Stimulated activated CD4-positive, alpha-beta T cell treated with anti-CD3 and anti-CD28 coated beads, Interleukin-1b, Interleukin-23, amount 100 ng/mL, for 4 hours (primary cell): ENCODE measurements around the gene OR6B3.
A peak's percentile ranks its signal among the peaks of the same experiment; 100 is the strongest.
"Not testable (repeated sequence)": the region's sequence is repeated elsewhere in the genome, so short reads cannot be mapped to it uniquely, and the experiment has no call there.

ENCODE experiments used
- DNase-seq, 2 donors: peaks; one replicate each; pipeline ENCODE4 v3.0.0-alpha.2; 2020; ENCODE audit warnings: low read depth in 2 of 2

The OR6B3 gene

DNA sequence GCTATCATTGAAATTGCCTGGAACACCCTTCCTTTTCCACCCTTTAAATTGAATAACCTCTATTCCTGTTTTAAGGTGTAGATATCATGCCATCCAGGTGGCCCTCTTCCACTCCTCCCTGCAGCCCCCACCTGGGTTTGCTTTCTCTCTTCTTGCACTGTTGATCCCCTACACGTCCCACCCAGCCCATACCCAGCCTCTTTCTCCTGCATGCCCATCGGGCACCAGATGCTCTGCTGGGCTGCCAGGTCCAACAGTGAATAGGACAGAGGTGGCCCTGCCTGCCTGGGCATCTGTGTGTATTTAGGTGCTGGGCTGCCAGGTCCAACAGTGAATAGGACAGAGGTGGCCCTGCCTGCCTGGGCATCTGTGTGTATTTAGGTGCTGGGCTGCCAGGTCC lies 9.2 kb downstream of the OR6B3 start:
- not testable (repeated sequence) for DNase-seq

DNA sequence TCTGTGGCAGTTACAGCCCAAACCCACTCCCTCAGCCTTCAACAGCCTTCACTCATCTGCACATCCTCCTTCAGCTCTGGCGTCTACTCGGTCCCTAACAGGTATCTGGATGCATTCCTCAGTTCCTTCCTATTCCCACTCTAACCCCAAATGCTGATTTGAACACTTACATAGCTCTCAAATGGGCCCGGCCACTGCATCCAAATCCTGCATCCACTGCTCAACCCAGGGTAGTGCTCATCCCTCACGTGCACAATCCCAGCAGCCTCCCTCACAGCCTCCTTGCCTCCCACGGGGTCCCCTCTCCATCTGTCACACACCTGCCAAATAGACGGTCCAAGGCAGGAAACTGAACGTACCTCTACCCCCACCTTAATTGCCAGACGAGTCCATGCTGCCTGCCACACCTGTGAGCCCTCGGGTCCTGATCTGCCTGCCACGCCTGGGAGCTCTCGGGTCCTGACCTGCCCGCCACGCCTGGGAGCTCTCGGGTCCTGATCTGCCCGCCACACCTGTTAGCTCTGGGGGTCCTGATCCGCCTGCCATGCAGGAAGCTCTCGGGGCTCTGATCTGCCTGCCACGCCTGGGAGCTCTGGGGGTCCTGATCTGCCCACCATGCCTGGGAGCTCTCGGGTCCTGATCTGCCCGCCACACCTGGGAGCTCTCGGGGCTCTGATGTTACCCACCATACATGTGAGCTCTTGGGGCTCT lies 9.9 kb downstream of the OR6B3 start:
- DNase-seq = no peak

DNA sequence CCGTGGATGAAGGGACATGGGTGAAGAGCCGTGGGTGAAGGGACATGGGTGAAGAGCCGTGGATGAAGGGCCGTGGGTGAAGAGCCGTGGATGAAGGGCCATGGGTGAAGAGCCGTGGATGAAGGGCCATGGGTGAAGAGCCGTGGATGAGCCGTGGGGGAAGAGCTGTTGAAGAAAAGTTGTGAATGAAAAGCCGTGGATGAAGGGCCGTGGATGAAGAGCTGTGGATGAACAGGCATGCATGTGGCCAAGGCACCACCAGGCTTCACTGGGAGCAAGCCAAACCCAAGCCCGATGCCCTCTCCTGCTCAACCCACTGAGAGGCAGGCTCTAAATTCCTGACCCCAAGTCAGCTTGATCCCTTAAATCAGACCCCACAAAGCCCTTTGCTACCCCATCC lies 10.6 kb downstream of the OR6B3 start:
- no peak for DNase-seq

DNA sequence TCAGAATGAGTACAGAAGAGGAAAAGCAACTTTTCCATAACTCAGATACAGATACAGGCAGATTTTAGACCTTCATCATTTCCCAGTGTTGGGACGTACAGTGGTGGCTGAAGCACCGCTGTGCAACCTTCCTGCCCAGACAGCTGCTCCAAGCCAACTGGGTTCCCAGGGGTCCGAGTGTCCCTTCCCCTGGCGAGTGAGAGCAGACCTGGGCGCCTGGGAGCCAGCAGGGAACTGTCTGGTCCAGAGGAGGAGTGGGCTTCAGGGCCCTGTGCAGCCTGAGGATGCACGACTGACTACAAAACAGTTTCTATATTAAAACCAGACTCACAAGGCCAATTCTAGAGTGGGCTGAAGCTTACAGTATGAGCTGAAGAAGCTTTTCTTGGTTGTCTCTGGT lies 12.0 kb downstream of the OR6B3 start:
- DNase-seq = no peak

DNA sequence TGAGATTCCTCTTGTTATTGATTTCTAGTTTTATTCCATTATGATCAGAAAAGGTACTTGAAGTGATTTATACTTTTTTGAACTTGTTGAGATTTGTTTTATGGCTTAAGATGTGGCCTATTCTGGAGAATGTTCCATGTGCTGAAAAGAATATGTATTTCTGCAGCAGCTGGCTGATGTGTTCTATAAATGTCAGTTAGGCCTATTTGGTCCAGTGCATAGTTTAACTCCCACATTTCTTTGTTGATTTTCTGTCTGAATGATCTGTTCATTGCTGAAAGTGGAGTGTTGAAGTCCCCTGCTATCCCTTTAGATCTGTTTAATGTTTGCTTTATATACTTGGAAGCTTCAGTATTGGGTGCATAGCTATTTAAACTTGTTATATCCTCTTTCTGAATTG lies 16.0 kb downstream of the OR6B3 start:
- DNase-seq = no peak

DNA sequence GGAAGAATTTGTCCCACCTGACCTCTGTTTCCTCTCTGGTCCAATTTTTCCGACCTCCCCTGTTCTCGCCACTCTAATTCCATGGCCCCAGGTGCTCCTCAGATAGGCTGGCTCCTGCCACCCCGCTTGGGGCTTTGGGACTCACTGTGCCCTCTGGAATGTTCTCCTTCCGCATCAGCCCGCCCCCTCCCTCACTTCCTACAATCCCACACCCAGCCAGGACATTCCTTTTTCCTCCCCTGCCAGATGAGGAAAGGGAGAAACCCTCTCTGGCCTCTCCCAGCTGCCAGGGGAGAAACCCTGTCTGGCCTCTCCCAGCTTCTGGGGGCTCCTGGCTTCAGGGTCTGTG lies 20.0 kb downstream of the OR6B3 start:
- DNase-seq = no peak

DNA sequence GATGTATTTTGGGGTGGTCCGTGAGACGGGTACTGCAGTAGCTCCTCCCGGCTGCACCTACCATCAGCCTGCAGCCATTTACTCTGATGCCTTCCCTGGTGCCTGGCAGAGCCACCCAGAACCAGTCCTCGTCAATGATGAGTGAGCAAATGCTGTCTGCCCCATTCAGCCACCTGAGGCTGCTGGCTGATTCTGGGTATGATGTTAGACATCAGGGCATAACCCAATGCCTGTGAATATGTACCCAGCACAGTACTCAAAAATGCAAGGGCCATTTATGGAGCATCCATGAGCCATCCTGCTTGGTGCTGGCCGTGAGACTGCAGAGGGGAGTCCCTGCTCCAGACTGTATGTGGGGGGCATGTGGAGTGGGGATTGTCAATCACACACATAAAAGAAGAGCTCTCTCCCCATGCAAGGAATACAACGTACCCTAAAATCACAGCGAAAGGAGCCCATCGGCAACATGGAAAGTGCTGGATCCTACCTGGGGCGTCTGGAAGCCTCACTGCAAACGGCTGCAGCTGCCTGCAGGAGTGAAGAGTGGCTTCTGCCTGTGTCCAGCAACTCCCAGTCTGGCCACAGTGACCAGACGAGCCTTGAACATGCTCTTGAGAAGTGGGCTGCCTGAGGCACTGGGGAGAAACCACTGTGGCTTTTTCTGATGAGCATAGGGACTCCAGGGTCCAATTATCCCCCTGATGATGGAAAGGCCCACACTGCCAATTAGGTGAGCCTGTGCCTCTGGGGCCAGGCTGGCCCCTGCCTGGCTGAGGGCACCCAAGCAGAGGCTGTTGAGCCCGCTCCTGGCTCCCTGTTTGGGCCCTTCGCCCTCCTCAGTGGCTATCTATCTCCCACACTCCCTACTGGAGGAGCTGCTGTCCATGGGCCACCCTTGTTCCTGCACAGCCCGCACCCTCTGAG lies 20.7 kb downstream of the OR6B3 start:
- DNase-seq = no peak

DNA sequence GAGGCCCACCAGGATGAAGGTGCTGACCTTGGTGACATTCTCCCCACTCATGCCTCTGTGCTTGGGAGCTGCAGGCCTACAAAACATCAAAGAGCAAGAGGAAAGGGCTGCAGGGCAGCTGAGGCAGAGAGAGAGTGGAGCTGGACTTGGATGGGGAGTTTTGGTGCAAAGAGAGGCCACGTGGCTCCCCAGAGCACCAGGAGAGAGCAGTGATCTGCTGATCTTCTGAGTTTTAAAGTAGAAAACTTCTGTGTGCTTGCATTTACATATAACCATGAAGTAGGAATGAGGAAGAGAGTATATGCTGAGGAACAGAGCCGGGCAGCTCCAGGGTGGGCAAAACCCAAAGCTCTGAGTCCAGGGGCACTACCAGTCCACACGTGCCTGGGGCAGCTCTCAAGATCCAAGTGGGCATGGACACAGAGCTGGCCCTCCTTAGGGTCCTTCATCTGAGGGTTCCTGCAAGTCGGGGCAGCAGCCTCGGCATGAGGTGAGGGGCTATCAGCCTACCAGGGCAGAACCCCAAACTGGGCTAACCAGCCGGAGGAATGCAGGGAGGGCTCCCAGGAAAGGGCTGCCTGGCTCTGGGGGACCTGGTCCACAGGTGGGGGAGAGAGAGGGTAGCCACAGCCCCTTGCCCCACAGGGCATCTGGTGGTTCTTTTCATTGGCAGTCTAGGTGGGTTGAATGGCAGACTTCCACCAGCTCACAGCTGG lies 22.8 kb downstream of the OR6B3 start, which contains the start of gene OR6B2:
OR6B2 (minus strand) TSS at position 51 of the 716 bp plus-strand sequence; CDS start at position 51, 0 bp downstream.
- no peak for DNase-seq

DNA sequence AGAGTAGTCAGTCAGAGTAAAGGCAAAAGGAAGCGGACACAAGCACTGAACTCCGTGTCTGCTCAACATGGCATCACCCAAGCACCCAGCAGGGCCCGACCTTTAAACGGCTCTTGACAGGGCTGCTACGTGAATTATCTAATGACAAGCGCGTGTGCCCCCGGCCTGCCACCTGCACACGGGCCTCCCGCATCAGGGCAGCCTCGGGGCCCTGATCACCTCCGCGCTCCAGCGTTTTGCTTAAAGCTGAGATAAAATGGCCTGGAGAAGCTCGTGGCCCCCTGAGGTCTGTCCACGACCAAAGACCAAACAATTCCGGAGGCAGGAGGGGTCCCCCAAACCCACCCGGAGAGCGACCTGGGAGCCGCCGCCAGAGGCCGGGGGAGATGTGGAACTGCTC lies 28.6 kb downstream of the OR6B3 start:
- peak; percentile 3 to 13 for DNase-seq

DNA sequence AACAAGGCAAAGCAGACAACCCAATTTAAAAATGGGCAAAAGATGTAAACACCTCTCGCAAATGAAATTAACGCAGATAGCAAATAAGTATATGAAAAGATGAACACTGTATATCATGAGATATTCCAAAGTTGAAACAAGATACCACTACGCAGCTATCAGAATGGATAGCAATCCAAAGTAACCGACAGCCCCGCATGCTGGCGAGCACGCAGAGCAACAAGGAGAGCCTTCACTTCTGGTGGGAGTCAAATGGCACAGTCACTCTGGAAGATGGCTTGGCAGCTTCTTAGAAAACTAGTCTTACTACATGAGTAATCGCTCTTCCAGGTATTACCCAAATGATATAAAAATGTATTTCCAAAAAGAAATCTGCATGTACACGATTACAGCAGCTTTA lies 29.5 kb downstream of the OR6B3 start:
- no peak for DNase-seq

DNA sequence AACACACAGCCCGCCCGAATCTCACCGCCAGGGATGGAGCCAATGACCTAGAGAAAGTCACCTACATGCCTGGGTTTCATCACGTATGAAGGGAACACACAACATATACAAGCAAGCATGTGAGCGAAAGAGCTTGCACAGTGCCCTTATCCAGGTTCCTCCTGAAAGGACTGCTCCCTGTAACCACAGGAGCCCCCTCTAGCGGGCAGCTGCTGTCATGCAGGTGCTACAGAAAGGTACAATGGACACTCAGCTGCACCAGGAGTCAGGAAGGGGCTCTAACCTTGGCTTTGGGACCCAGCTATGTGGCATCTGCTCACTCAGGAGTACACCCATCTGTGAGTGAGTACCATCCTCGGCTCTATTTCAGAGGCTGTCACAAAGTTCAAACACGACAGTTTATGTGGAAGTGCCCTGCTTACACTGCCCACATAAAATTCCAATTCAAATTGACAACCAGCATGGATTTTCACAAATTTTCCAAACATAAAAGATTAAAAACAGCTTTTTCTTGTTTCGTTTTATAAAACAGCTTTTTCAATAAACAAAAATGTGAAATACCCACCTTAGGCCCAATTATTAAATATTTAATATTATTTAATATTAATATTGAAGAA lies 31.7 kb downstream of the OR6B3 start:
- DNase-seq = peak; percentile 40 to 54

DNA sequence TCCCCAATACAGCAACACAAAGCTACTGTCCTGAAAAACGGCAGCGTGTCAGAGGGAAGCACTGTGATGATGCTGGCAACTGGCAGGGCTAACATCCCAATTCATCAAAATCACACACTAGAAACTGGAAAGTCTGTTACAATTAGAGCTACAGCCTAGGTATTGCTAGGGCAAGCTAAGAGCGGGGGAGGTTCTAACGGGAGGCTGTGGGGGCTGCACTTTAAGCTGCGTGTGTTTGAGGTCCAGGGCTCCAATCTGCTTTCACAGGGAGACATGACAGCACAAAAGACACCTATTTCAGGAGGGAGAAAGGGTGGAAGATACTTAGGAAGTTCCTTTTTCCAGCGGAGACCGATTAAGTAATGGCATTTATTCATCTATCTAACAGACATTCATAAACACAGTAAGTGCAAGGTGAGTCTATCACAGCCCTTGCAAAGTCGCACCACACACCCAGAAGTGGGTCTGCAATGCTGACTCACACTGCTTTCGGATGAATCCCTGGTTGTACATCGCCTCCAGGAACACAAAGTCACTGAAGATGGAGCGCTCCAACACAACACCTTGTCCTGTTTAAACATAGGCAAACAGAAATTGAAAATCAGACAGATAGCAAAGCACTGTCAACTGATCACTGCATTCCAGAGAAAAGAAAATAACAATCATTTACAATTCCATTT lies 35.1 kb downstream of the OR6B3 start:
- no peak for DNase-seq

DNA sequence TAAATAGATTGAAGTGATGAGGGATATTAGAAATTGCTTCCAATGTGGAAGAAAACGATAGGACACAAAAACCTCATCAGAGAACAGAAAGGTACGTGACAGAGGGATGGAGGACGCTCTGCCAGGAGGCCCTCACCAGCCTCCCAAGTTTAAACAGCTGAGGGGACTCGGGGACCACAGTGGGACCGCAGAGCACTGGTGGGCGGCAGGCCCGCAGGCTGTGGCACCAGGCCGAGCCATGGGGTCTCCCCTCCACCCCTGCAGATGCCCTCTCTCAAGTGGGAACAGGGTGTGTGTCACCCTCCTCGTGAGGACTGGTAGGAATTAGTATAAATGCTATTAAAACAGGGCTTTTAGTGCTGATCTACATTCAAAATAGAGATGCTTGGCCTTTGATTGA lies 39.0 kb downstream of the OR6B3 start:
- no peak for DNase-seq

DNA sequence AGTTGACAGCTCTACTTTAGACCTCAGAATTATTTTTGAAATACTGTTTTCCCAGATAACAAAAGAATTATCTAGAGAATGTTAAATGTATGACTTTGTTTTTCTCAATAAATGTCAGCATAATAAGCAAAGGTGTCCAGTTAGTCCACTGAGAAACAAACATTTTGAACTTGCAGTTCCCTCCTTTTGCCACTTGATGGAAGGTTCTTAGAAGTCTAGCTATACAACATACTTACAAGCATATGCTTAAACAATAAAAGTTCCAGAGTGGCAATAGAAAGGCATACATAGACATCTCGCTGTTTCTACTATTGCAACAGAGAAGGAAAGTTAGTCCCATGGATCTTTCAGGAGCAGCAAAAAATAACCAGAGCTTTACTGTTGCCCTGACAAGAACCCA lies 40.0 kb downstream of the OR6B3 start:
- DNase-seq = no peak

DNA sequence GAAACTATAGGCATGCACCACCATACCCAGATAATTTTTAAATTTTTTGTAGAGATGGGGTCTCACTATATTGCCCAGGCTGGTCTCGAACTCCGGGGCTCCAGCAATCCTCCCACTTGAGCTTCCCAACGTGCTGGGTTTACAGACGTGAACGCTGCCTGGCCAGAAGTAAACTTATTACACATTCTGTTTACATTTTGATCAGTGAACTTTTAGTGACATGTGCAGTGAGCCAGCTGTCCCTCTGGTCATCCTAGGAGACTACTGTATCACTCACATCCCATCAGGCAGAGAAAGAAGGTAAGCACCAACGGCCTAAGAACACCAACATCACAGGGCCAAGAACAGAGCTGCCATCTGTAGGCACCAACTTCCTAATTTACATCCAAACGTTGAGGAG lies 50.3 kb downstream of the OR6B3 start:
- no peak for DNase-seq

DNA sequence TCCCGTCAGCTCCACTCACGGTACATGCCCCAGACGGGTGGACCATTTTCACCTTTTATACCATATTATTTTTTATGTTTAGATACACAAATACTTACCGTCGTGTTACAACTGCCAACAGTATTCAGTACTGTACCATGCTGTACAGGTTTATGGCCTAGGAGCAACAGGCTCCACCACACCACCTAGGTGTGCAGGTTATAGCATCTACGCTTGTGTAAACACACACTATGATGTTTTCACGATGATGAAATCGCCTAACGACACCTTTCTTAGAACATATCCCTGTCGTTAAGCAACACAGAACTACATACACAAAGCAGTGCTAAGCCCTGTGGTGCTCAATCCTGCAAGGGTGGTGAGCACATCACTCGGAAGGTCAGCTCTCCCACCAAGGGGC lies 52.6 kb downstream of the OR6B3 start:
- DNase-seq = no peak

DNA sequence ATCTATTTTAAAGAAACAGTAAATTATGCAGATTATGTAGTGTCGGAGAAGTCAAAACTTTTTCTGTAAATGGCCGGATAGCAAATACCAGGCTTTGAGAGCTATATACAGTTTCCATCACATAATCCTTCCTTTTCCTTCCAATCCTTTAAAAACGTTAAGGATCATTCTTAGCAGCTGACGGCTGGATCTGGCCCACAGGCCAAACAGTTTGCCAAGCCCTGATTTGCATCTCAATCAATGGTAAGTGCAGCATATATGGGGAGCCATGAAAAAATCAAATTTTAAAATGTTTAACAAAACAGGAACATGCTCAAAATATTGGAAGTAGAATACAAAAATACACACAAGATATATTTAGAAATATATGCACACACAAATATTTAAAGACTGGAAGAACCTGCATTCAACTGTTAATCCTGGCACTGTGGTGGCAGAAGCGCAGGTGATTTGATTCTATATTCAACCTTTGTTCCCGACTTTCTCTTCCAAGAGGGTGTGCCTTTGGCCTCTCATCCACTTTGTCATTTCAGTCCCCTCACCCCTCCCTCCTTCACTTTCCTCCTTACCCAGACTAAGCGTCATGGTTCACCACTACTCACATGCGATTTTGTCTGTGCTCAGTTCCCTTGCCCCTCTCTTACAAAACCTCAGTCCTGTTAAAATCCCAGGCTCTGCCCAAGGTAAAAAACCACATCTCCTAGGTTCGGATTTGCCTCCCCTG lies 55.5 kb downstream of the OR6B3 start:
- DNase-seq = no peak
